Measurements from ENCODE around the gene SUMO2. TPM values are rescaled to one million over a fixed set of nuclear protein-coding genes. Genes with fewer than 3 reads are reported as not detected.
"Not testable (repeated sequence)": the region's sequence is repeated elsewhere in the genome, so short reads cannot be mapped to it uniquely, and the experiment has no call there.

SUMO2 gene
- total RNA-seq, 6 donors from 2014 or later = 19.9 to 343 (median 64.9) TPM

GRCh38 chr17:75174996-75175395 is 7.8 kb downstream of the SUMO2 start:
- Histone ChIP-seq H3K4me1 (peaks cover 4 to 20% (median 7%) of the 10 kb centered on the region in 4 donors), H3K4me3 (no peak overlapping the region), H3K36me3 (peaks cover 0 to 80% (median 75%) of the 10 kb centered on the region in 4 donors), H3K27me3 (no peaks in the 10 kb centered on the region), H3K9me3 (no peaks in the 10 kb centered on the region), H3K27ac (no peak overlapping the region)
- DNase-seq (no peak), ATAC-seq (ENCODE audit: low FRiP score in 2 of 2) (no peak)
- WGBS, 2 donors = 95 to 98% methylated on average over 11 of the region's 11 CpGs
- TF ChIP-seq POLR2A (IDR thresholded peaks at IDR 0.05) (no peak), EP300 (IDR thresholded peaks at IDR 0.05) (no peak), POLR2AphosphoS5 (IDR thresholded peaks at IDR 0.05) (no peak), CTCF (IDR thresholded peaks at IDR 0.05) (no peak)

- Histone ChIP-seq H3K4me1 (peaks cover 0 to 10% (median 3%) of the 10 kb centered on the region in 4 donors), H3K4me3 (no peak overlapping the region), H3K27ac (peak overlapping the region in 1 of 4 donors; percentile 9), H3K9me3 (no peaks in the 10 kb centered on the region), H3K27me3 (no peaks in the 10 kb centered on the region), H3K36me3 (peaks cover 0 to 80% (median 73%) of the 10 kb centered on the region in 4 donors)
- TF ChIP-seq POLR2A (IDR thresholded peaks at IDR 0.05) = no peak
- TF ChIP-seq POLR2AphosphoS5 (IDR thresholded peaks at IDR 0.05) = no peak
- TF ChIP-seq CTCF (IDR thresholded peaks at IDR 0.05) = no peak
- TF ChIP-seq EP300 (IDR thresholded peaks at IDR 0.05) = no peak
- 76 to 87% methylated on average over 4 of the region's 4 CpGs for WGBS, 2 donors
- DNase-seq (peak in 1 of 2 donors; percentile 31), ATAC-seq (ENCODE audit: low FRiP score in 2 of 2) (no peak)
Measured at GRCh38 chr17:75173526-75173925, 9.2 kb downstream of the SUMO2 start.

GRCh38 chr17:75168998-75169397 is 13.8 kb downstream of the SUMO2 start:
- H3K27me3 ChIP-seq = no peaks in the 10 kb centered on the region
- ATAC-seq (ENCODE audit: low FRiP score in 2 of 2) (no peak), DNase-seq (no peak)
- peaks cover 0 to 82% (median 61%) of the 10 kb centered on the region in 4 donors for H3K36me3 ChIP-seq
- no peaks in the 10 kb centered on the region for H3K9me3 ChIP-seq
- no peak for TF ChIP-seq POLR2AphosphoS5 (IDR thresholded peaks at IDR 0.05)
- no peak for TF ChIP-seq EP300 (IDR thresholded peaks at IDR 0.05)
- no peak for TF ChIP-seq CTCF (IDR thresholded peaks at IDR 0.05)
- no peak for TF ChIP-seq POLR2A (IDR thresholded peaks at IDR 0.05)
- no peak overlapping the region for H3K4me3 ChIP-seq
- peaks cover 0 to 7% (median 3%) of the 10 kb centered on the region in 4 donors for H3K4me1 ChIP-seq
- WGBS, 2 donors = 89 to 90% methylated on average over 4 of the region's 4 CpGs
- H3K27ac ChIP-seq = no peak overlapping the region

- WGBS, 2 donors = 95 to 96% methylated on average over 15 of the region's 15 CpGs
- not testable (repeated sequence) for ATAC-seq (ENCODE audit: low FRiP score in 2 of 2); H3K27me3 ChIP-seq; H3K27ac ChIP-seq; H3K4me3 ChIP-seq; H3K9me3 ChIP-seq; H3K4me1 ChIP-seq; DNase-seq
- H3K36me3 ChIP-seq = peaks cover 0 to 66% (median 32%) of the 10 kb centered on the region in 4 donors
Measured at GRCh38 chr17:75164606-75165005, 18.2 kb downstream of the SUMO2 start.

- no peak overlapping the region for H3K4me3 ChIP-seq
- H3K4me1 ChIP-seq = no peaks in the 10 kb centered on the region
- 82 to 86% methylated on average over 5 of the region's 5 CpGs for WGBS, 2 donors
- no peaks in the 10 kb centered on the region for H3K27me3 ChIP-seq
- H3K27ac ChIP-seq = no peak overlapping the region
- peaks cover 0 to 51% (median 27%) of the 10 kb centered on the region in 4 donors for H3K36me3 ChIP-seq
- no peak for TF ChIP-seq POLR2A (IDR thresholded peaks at IDR 0.05)
- ATAC-seq (ENCODE audit: low FRiP score in 2 of 2) (no peak), DNase-seq (no peak)
- H3K9me3 ChIP-seq = no peaks in the 10 kb centered on the region
Measured at GRCh38 chr17:75163074-75163473, 19.7 kb downstream of the SUMO2 start.

GRCh38 chr17:75160211-75160610 is 22.5 kb downstream of the SUMO2 start:
- Histone ChIP-seq H3K36me3 (peaks cover 0 to 24% (median 8%) of the 10 kb centered on the region in 4 donors), H3K9me3 (no peaks in the 10 kb centered on the region), H3K27ac (no peak overlapping the region), H3K4me1 (peaks cover 0 to under 1% (median 0%) of the 10 kb centered on the region in 4 donors), H3K4me3 (no peak overlapping the region), H3K27me3 (no peaks in the 10 kb centered on the region)
- TF ChIP-seq POLR2A (IDR thresholded peaks at IDR 0.05) (no peak), EP300 (IDR thresholded peaks at IDR 0.05) (no peak), CTCF (IDR thresholded peaks at IDR 0.05) (no peak), POLR2AphosphoS5 (IDR thresholded peaks at IDR 0.05) (no peak)
- ATAC-seq (ENCODE audit: low FRiP score in 2 of 2) (no peak), DNase-seq (no peak)
- 90 to 92% methylated on average over 5 of the region's 5 CpGs for WGBS, 2 donors

Measured in upper lobe of left lung (tissue), 6 donors.